ENCODE data around the gene ZGRF1.
"Not testable (repeated sequence)": the region's sequence is repeated elsewhere in the genome, so short reads cannot be mapped to it uniquely, and the experiment has no call there.

ZGRF1 gene

GRCh38 chr4:112642526-112642925 lies 5.8 kb upstream of the ZGRF1 start:
- DNase-seq (ENCODE audit: low read depth): no peak
- no peak for TF ChIP-seq CTCF (IDR thresholded peaks at IDR 0.05; ENCODE audit: insufficient read depth, low read depth, low read length, missing control alignments)
- no peak overlapping the region for H3K4me3 ChIP-seq (ENCODE audit: low read depth, low read length)

GRCh38 chr4:112637552-112637866 lies 800 bp upstream of the ZGRF1 start:
- H3K4me3 ChIP-seq (ENCODE audit: low read depth, low read length): peak overlapping the region; percentile 72
- no peak for TF ChIP-seq CTCF (IDR thresholded peaks at IDR 0.05; ENCODE audit: insufficient read depth, low read depth, low read length, missing control alignments)
- DNase-seq (ENCODE audit: low read depth): no peak

GRCh38 chr4:112633477-112634235 lies 3.1 kb downstream of the ZGRF1 start:
- peak overlapping the region; percentile 15; the same call in 1 of the 2 replicates for H3K4me3 ChIP-seq (ENCODE audit: low read depth, low read length)
- peak; percentile 40 for TF ChIP-seq CTCF (IDR thresholded peaks at IDR 0.05; ENCODE audit: insufficient read depth, low read depth, low read length, missing control alignments)
- peak; percentile 40 for DNase-seq (ENCODE audit: low read depth)

GRCh38 chr4:112626228-112626627 lies 10.5 kb downstream of the ZGRF1 start:
- no peak overlapping the region for H3K4me3 ChIP-seq (ENCODE audit: low read depth, low read length)
- TF ChIP-seq CTCF (IDR thresholded peaks at IDR 0.05; ENCODE audit: insufficient read depth, low read depth, low read length, missing control alignments): no peak
- DNase-seq (ENCODE audit: low read depth): no peak

- H3K4me3 ChIP-seq (ENCODE audit: low read depth, low read length): no peak overlapping the region
- TF ChIP-seq CTCF (IDR thresholded peaks at IDR 0.05; ENCODE audit: insufficient read depth, low read depth, low read length, missing control alignments): no peak
- no peak for DNase-seq (ENCODE audit: low read depth)
These were observed 19.7 kb downstream of the ZGRF1 start for GRCh38 chr4:112616984-112617383.

GRCh38 chr4:112612814-112613213 lies 23.9 kb downstream of the ZGRF1 start:
- DNase-seq (ENCODE audit: low read depth); H3K4me3 ChIP-seq (ENCODE audit: low read depth, low read length): not testable (repeated sequence)

- TF ChIP-seq CTCF (IDR thresholded peaks at IDR 0.05; ENCODE audit: insufficient read depth, low read depth, low read length, missing control alignments): peak; percentile 57
- no peak overlapping the region for H3K4me3 ChIP-seq (ENCODE audit: low read depth, low read length)
- peak; percentile 39 for DNase-seq (ENCODE audit: low read depth)
These were observed 32.1 kb downstream of the ZGRF1 start for GRCh38 chr4:112604589-112604988.
